GM19099 (cell line): Measurements from ENCODE around the gene DEFB125.

Experiments used
- POLR2A ChIP-seq: IDR thresholded peaks from 3 replicates; pipeline ENCODE4 v1.6.1; 2011; ENCODE audit warnings: low read depth; ENCODE audit not compliant: insufficient read length; ENCODE audit errors: extremely low read depth

DEFB125 gene

GRCh38 chr20:137668-138490, 50.4 kb downstream of the DEFB125 start:
- TF ChIP-seq POLR2A: no peak

GRCh38 chr20:142290-142689, 54.8 kb downstream of the DEFB125 start, which contains the start of gene DEFB126:
Gene DEFB126, plus strand, starts transcription at chr20:142590. Its CDS starts 39 bp downstream, at chr20:142629.
- no peak for TF ChIP-seq POLR2A

GRCh38 chr20:145877-146276, 58.4 kb downstream of the DEFB125 start:
- TF ChIP-seq POLR2A: no peak
